HG03280 (cell line): ENCODE measurements around the gene SATB2.

Experiments used
- ATAC-seq: cut with Tn5 transposase; IDR thresholded peaks from one replicate; pipeline ENCODE4 v1.9.1; 2021; ENCODE audit warnings: mild to moderate bottlenecking, moderate library complexity; ENCODE audit not compliant: unreplicated experiment

SATB2 gene

GRCh38 chr2:199465988-199466691, 8.4 kb upstream of the SATB2 start:
- no peak for ATAC-seq

- ATAC-seq = no peak
These were observed 7.7 kb upstream of the SATB2 start for GRCh38 chr2:199465390-199465789.

- no peak for ATAC-seq
These were observed 7.0 kb upstream of the SATB2 start for GRCh38 chr2:199464606-199465352.

GRCh38 chr2:199463708-199464605, 6.2 kb upstream of the SATB2 start:
- ATAC-seq = no peak

GRCh38 chr2:199462956-199463692, 5.4 kb upstream of the SATB2 start:
- no peak for ATAC-seq

GRCh38 chr2:199462347-199462955, 4.7 kb upstream of the SATB2 start:
- ATAC-seq = no peak

- ATAC-seq = no peak
These were observed 4.1 kb upstream of the SATB2 start for GRCh38 chr2:199461711-199462346.

GRCh38 chr2:199460846-199461710, 3.3 kb upstream of the SATB2 start:
- no peak for ATAC-seq

- ATAC-seq = no peak
These were observed 2.4 kb upstream of the SATB2 start for GRCh38 chr2:199460101-199460671.

- peak; percentile 37 for ATAC-seq
These were observed 1.8 kb upstream of the SATB2 start for GRCh38 chr2:199459286-199460100.

GRCh38 chr2:199458806-199459285, 1.1 kb upstream of the SATB2 start:
- peak; percentile 26 for ATAC-seq

GRCh38 chr2:199458009-199458805, 468 bp upstream of the SATB2 start:
- ATAC-seq = peak; percentile 37

GRCh38 chr2:199456383-199457146, 1.2 kb downstream of the SATB2 start:
- ATAC-seq = no peak

GRCh38 chr2:199455545-199456382, 2.0 kb downstream of the SATB2 start:
- ATAC-seq = no peak

- ATAC-seq = no peak
These were observed 2.6 kb downstream of the SATB2 start for GRCh38 chr2:199455210-199455544.
